IMR-90 (cell line): ENCODE measurements around the gene PLEKHA8. TPM values are rescaled to one million over a fixed set of nuclear protein-coding genes. Genes with fewer than 3 reads are reported as not detected.
A peak's percentile ranks its signal among the peaks of the same experiment; 100 is the strongest.

Source experiments
- ATAC-seq: fragments of 200-7000 bp; cut with Tn5 transposase; 2 replicates; pipeline ENCODE4 v1.9.1; 2020; ENCODE audit warnings: low read depth, mild to moderate bottlenecking, moderate library complexity
- BruUV-seq: library from RNA; stranded (reverse); fragments of 400-500 nt; replicated peaks from 2 replicates; lab custom pipeline; 2021; lab: Mats Ljungman, UMichigan
- CTCF ChIA-PET: fragments of 300-600 bp; formaldehyde crosslinking; extraction: SDS; loops from one replicate; lab custom pipeline; 2021; ENCODE audit warnings: antibody characterized with exemption; lab: Yijun Ruan, JAX
- POLR2A ChIA-PET: fragments of 300-600 bp; sonication (Branson Sonifier 250); formaldehyde crosslinking; loops from one replicate; lab custom pipeline; 2022; ENCODE audit warnings: antibody characterized with exemption; ENCODE audit not compliant: unreplicated experiment; lab: Charles Lee
- DNase-seq: peaks from one replicate; pipeline ENCODE4 v3.0.0; 2013
- H2AFZ ChIP-seq: replicated peaks from 2 replicates; pipeline ENCODE3; 2013; ENCODE audit warnings: low read length, mild to moderate bottlenecking; ENCODE audit not compliant: poor library complexity
- H2AK5ac ChIP-seq: 2 replicates; pipeline ENCODE4 v1.6.1; 2013; ENCODE audit warnings: low read depth, low read length, inconsistent platforms
- H2AK9ac ChIP-seq: replicated peaks from 2 replicates; pipeline ENCODE3; 2013; ENCODE audit warnings: mild to moderate bottlenecking, low read depth, low read length, moderate library complexity; ENCODE audit not compliant: poor library complexity
- H2BK120ac ChIP-seq: 2 replicates; pipeline ENCODE4 v1.6.1; 2013; ENCODE audit warnings: low read depth, low read length, inconsistent platforms
- H2BK15ac ChIP-seq: 3 replicates; pipeline ENCODE4 v1.6.1; 2013; ENCODE audit warnings: low read depth, low read length, inconsistent platforms
- H2BK20ac ChIP-seq: 2 replicates; pipeline ENCODE4 v1.6.1; 2013; ENCODE audit warnings: low read depth, mild to moderate bottlenecking, inconsistent platforms, low read length, moderate library complexity
- H2BK5ac ChIP-seq: 2 replicates; pipeline ENCODE4 v1.6.1; 2013; ENCODE audit warnings: mild to moderate bottlenecking, low read depth, low read length, inconsistent platforms; ENCODE audit not compliant: poor library complexity, severe bottlenecking
- H3K14ac ChIP-seq: replicated peaks from 2 replicates; pipeline ENCODE4 v1.6.1; 2013; ENCODE audit warnings: low read depth, low read length, inconsistent platforms
- H3K18ac ChIP-seq: 2 replicates; pipeline ENCODE4 v1.6.1; 2013; ENCODE audit warnings: low read depth, low read length, control low read depth
- H3K23ac ChIP-seq: 2 replicates; pipeline ENCODE4 v1.6.1; 2013; ENCODE audit warnings: low read depth, low read length, inconsistent platforms
- H3K27ac ChIP-seq: 2 replicates; pipeline ENCODE4 v1.5.1; 2013; ENCODE audit warnings: mild to moderate bottlenecking, control low read depth, low read length; ENCODE audit not compliant: insufficient read depth
- H3K27me3 ChIP-seq: 2 replicates; pipeline ENCODE4 v1.6.1; 2013; ENCODE audit warnings: low read length; ENCODE audit not compliant: control insufficient read depth, insufficient read depth
- H3K36me3 ChIP-seq: 2 replicates; pipeline ENCODE4 v1.6.1; 2013; ENCODE audit warnings: low read length, mixed read lengths; ENCODE audit not compliant: control insufficient read depth, insufficient read depth
- H3K4ac ChIP-seq: 2 replicates; pipeline ENCODE4 v1.6.1; 2013; ENCODE audit warnings: low read depth, low read length, inconsistent platforms
- H3K4me1 ChIP-seq: 2 replicates; pipeline ENCODE4 v1.6.1; 2013; ENCODE audit warnings: low read length, mixed read lengths; ENCODE audit not compliant: control insufficient read depth, insufficient read depth
- H3K4me2 ChIP-seq: 2 replicates; pipeline ENCODE4 v1.6.1; 2013; ENCODE audit warnings: low read depth, mild to moderate bottlenecking, control low read depth, low read length, moderate library complexity
- H3K4me3 ChIP-seq: 2 replicates; pipeline ENCODE4 v1.5.1; 2013; ENCODE audit warnings: low read depth, mild to moderate bottlenecking, control low read depth, low read length, moderate library complexity; ENCODE audit not compliant: insufficient read depth
- H3K56ac ChIP-seq: 2 replicates; pipeline ENCODE4 v1.6.1; 2013; ENCODE audit warnings: low read length, inconsistent platforms; ENCODE audit not compliant: insufficient read depth; ENCODE audit errors: extremely low read depth
- H3K79me1 ChIP-seq, 2 experiments: 2 replicates each; pipeline ENCODE4 v1.6.1; 2013; ENCODE audit warnings: low read length in 2 of 2, inconsistent platforms in 1 of 2, low read depth in 1 of 2
- H3K9ac ChIP-seq: 2 replicates; pipeline ENCODE4 v1.6.1; 2013; ENCODE audit warnings: low read depth, low read length, control low read depth
- H3K9me1 ChIP-seq: 2 replicates; pipeline ENCODE4 v1.6.1; 2013; ENCODE audit warnings: low read length, inconsistent platforms; ENCODE audit not compliant: insufficient read depth
- H3K9me3 ChIP-seq: 2 replicates; pipeline ENCODE4 v1.6.1; 2013; ENCODE audit warnings: low read length; ENCODE audit not compliant: control insufficient read depth, insufficient read depth
- H4K20me1 ChIP-seq: 2 replicates; pipeline ENCODE4 v1.6.1; 2013; ENCODE audit warnings: low read length, inconsistent platforms; ENCODE audit not compliant: insufficient read depth
- H4K5ac ChIP-seq: 2 replicates; pipeline ENCODE4 v1.6.1; 2013; ENCODE audit warnings: mild to moderate bottlenecking, low read depth, low read length, control low read depth
- H4K8ac ChIP-seq, 2 experiments: 2 replicates each; pipeline ENCODE4 v1.6.1; 2013; ENCODE audit warnings: low read depth in 2 of 2, low read length in 2 of 2, control low read depth in 1 of 2, inconsistent platforms in 1 of 2
- H4K91ac ChIP-seq: 2 replicates; pipeline ENCODE4 v1.6.1; 2013; ENCODE audit warnings: low read depth, low read length, inconsistent platforms; ENCODE audit not compliant: insufficient read depth
- BHLHE40 ChIP-seq: fragments of 150-350 bp; IDR thresholded peaks from 2 replicates; pipeline ENCODE4 v1.6.1; 2016; ENCODE audit warnings: mild to moderate bottlenecking, low read depth, low read length
- CEBPB ChIP-seq: IDR thresholded peaks from 2 replicates; pipeline ENCODE4 v1.6.1; 2012; ENCODE audit warnings: low read depth, low read length, improper control_type of control experiment
- CTCF ChIP-seq: conservative IDR thresholded peaks from 2 replicates; pipeline ENCODE4 v1.5.1; 2012; ENCODE audit warnings: mild to moderate bottlenecking, low read depth, low read length, improper control_type of control experiment
- MAFK ChIP-seq: IDR thresholded peaks from 2 replicates; pipeline ENCODE4 v1.6.1; 2012; ENCODE audit warnings: low read depth, low read length, improper control_type of control experiment
- RCOR1 ChIP-seq: IDR thresholded peaks from 2 replicates; pipeline ENCODE4 v1.6.1; 2012; ENCODE audit warnings: mild to moderate bottlenecking, low read length, improper control_type of control experiment; ENCODE audit not compliant: insufficient replicate concordance
- RFX5 ChIP-seq: IDR thresholded peaks from 2 replicates; pipeline ENCODE4 v1.8.0; 2012; ENCODE audit warnings: low read depth, mild to moderate bottlenecking, low read length, moderate library complexity
- SMC3 ChIP-seq: fragments of 150-350 bp; IDR thresholded peaks from 2 replicates; pipeline ENCODE4 v1.6.1; 2016; ENCODE audit warnings: low read depth, mild to moderate bottlenecking, antibody characterized with exemption, low read length, moderate library complexity
- USF2 ChIP-seq: fragments of 150-350 bp; IDR thresholded peaks from 2 replicates; pipeline ENCODE4 v1.6.1; 2017; ENCODE audit warnings: mild to moderate bottlenecking, antibody characterized with exemption, low read length, low read depth
- WGBS, 2 experiments: methylation state at CpG; one replicate each; pipeline versions ENCODE4 v1.1.5 to v1.1.7; 2013; ENCODE audit warnings: missing lambda C conversion rate in 2 of 2; ENCODE audit not compliant: insufficient read length in 1 of 2; ENCODE audit errors: extremely low coverage in 2 of 2; 5-methylcytosine and 5-hydroxymethylcytosine counted together
- dilution Hi-C: fragments of 300-500 bp; cut with HindIII; formaldehyde crosslinking; loops from one replicate; pipeline ENCODE4 v1.14.3; 2018; ENCODE audit warnings: low sequenced_read_pairs; ENCODE audit not compliant: unreplicated experiment
- in situ Hi-C: fragments of 300-500 bp; cut with MboI; formaldehyde crosslinking; loops from 3 replicates; pipeline ENCODE4 v1.14.3; 2019; ENCODE audit warnings: low sequenced_read_pairs, inconsistent platforms, mixed read lengths
- intact Hi-C: fragments of 100-400 bp; cut with micrococcal nuclease; formaldehyde crosslinking; loops from 2 replicates; pipeline ENCODE4 v1.10.0; 2022
- polyA plus RNA-seq, 3 experiments: library from polyadenylated mRNA; depleted of rRNA; stranded (reverse); fragments of >200 nt; gene quantifications; 2 replicates each; pipeline ENCODE4 v1.2.3, GENCODE V29; 2012; ENCODE audit warnings: low replicate concordance in 1 of 3
- total RNA-seq: library from RNA; depleted of rRNA; stranded (reverse); fragments of >200 nt; gene quantifications from 2 replicates; pipeline ENCODE4 v1.2.3, GENCODE V29; 2012

PLEKHA8 gene
- total and polyA plus RNA-seq, 2 of the 4 experiments (the other 2 are of a cell fraction), result 3.6 to 9.7 TPM

DNA sequence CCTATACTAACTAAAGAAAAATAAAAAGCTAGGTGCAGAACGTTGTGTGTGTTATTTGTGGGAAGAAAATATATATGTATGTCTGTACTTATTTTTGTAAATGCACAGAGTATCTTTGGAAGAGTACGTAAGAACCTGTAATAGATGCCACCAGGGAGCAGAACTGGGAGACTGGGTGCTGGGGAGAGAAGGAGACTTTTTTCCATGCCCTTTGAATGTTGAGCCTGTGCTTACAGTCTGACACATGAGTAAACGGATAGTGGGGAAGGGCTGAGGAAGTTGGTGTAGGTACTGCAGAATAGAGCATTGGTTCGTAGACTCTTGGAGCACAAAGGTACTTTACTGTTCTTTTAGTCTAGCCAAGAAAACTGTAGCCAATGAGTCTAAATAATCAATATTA is 37.3 kb upstream of the PLEKHA8 start:
- Histone ChIP-seq H4K8ac (no peak overlapping the region), H3K4me3 (no peak overlapping the region), H3K27me3 (no peaks in the 10 kb centered on the region), H3K9me3 (peaks cover 3% of the 10 kb centered on the region; the same call in 1 of the 2 replicates), H4K91ac (no peak overlapping the region), H2BK120ac (no peak overlapping the region), H3K79me1 (peaks cover 7 to 31% of the 10 kb centered on the region in 2 experiments; a peak in 3 of 4 replicates), H2AK5ac (no peak overlapping the region), H3K14ac (no peak overlapping the region), H2AFZ (no peak overlapping the region), H3K4me1 (peaks cover 7% of the 10 kb centered on the region; the same call in 1 of the 2 replicates), H3K27ac (no peak overlapping the region), H4K5ac (no peak overlapping the region), H3K4ac (no peak overlapping the region), H3K23ac (0 out of 2 replicates have a peak overlapping the region, but pooled peaks have one; percentile 24), H3K36me3 (no peaks in the 10 kb centered on the region), H3K4me2 (no peak overlapping the region), H2BK15ac (no peak overlapping the region; the same call in 2 of the 3 replicates), H3K18ac (no peak overlapping the region), H2AK9ac (no peak overlapping the region), H3K9me1 (peaks cover 3% of the 10 kb centered on the region; the same call in 1 of the 2 replicates), H4K20me1 (peaks cover 3% of the 10 kb centered on the region), H2BK5ac (no peak overlapping the region), H2BK20ac (no peak overlapping the region), H3K9ac (no peak overlapping the region), H3K56ac (no peak overlapping the region)
- WGBS, 2 experiments, result 100% methylated on average over 1 of the region's 4 CpGs; no CpG with 5 or more reads in 1 of the 2 experiments
- no peak for ATAC-seq
- intact Hi-C loops (no loop called here), dilution Hi-C loops (no loop called here), in situ Hi-C loops (no loop called here)
- POLR2A ChIA-PET, result no interaction called here
- CTCF ChIA-PET, result no interaction called here
- no TSS peak for BruUV-seq
- DNase-seq, result no peak
- TF ChIP-seq RFX5 (no peak), RCOR1 (no peak), SMC3 (no peak), CTCF (no peak), CEBPB (no peak), MAFK (no peak), USF2 (no peak), BHLHE40 (no peak)
